ENCODE data around the gene ZNF511. TPM values are rescaled to one million over a fixed set of nuclear protein-coding genes. Genes with fewer than 3 reads are reported as not detected.

Gene ZNF511
- polyA plus RNA-seq, 1 experiment = 21.6 TPM

GRCh38 chr10:133357285-133358161 lies 48.8 kb downstream of the ZNF511 start, which contains the start of gene FUOM:
Gene FUOM (minus strand): TSS chr10:133358019. CDS start chr10:133358007, 12 bp downstream.
- ChIA-PET CTCF (interaction anchor here (1.7 to 2.5 kb wide), 2 partner anchors 28 kb away, joined by 10 to 13 read pairs; no protein-coding TSS in a partner anchor), POLR2A (interaction anchor here (0.6 to 1.2 kb wide), 3 partner anchors 9 to 16 kb away, joined by 3 to 4 read pairs (median 3); partner anchors contain the start of gene ECHS1)
- no peak for DNase-seq (ENCODE audit: low read depth, low spot score)

GRCh38 chr10:133358162-133358924 lies 49.6 kb downstream of the ZNF511 start:
- H3K9me3 ChIP-seq (ENCODE audit: control insufficient read depth, insufficient read depth, low read length) = no peaks in the 10 kb centered on the region; the same call in 1 of the 2 replicates
- no peaks in the 10 kb centered on the region for H3K27me3 ChIP-seq (ENCODE audit: control insufficient read depth, insufficient read depth, low read length)
- TF ChIP-seq, protein P1, sequence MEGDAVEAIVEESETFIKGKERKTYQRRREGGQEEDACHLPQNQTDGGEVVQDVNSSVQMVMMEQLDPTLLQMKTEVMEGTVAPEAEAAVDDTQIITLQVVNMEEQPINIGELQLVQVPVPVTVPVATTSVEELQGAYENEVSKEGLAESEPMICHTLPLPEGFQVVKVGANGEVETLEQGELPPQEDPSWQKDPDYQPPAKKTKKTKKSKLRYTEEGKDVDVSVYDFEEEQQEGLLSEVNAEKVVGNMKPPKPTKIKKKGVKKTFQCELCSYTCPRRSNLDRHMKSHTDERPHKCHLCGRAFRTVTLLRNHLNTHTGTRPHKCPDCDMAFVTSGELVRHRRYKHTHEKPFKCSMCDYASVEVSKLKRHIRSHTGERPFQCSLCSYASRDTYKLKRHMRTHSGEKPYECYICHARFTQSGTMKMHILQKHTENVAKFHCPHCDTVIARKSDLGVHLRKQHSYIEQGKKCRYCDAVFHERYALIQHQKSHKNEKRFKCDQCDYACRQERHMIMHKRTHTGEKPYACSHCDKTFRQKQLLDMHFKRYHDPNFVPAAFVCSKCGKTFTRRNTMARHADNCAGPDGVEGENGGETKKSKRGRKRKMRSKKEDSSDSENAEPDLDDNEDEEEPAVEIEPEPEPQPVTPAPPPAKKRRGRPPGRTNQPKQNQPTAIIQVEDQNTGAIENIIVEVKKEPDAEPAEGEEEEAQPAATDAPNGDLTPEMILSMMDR (IDR thresholded peaks at IDR 0.05; ENCODE audit: low read depth, low read length) = no peak
- no peak overlapping the region for H3K4me3 ChIP-seq (ENCODE audit: low read depth, low read length)
- ChIA-PET CTCF (interaction anchor here (2.5 kb wide), 1 partner anchor 29 kb away, joined by 13 read pairs; no protein-coding TSS in a partner anchor), POLR2A (interaction anchor here (0.6 to 1.2 kb wide), 2 partner anchors 14 to 15 kb away, joined by 3 to 4 read pairs; partner anchors contain the start of gene ECHS1)
- no peak for DNase-seq (ENCODE audit: low read depth, low spot score)
- H3K27ac ChIP-seq (ENCODE audit: low read depth, low read length) = no peak overlapping the region

More at GRCh38 chr10:133357285-133358161, 48.8 kb downstream of the ZNF511 start, which contains the start of gene FUOM:
- H3K9me3 ChIP-seq (ENCODE audit: control insufficient read depth, insufficient read depth, low read length) = no peaks in the 10 kb centered on the region; the same call in 1 of the 2 replicates
- TF ChIP-seq, protein P1 (IDR thresholded peaks at IDR 0.05; ENCODE audit: low read depth, low read length) = no peak
- no peak within 1 kb of the TSS for H3K27ac ChIP-seq (ENCODE audit: low read depth, low read length)
- peak within 1 kb of the TSS; percentile 61 for H3K4me3 ChIP-seq (ENCODE audit: low read depth, low read length)
- H3K27me3 ChIP-seq (ENCODE audit: control insufficient read depth, insufficient read depth, low read length) = no peaks in the 10 kb centered on the region

GRCh38 chr10:133358925-133359310 lies 50.2 kb downstream of the ZNF511 start:
- H3K27ac ChIP-seq (ENCODE audit: low read depth, low read length) = no peak overlapping the region
- H3K27me3 ChIP-seq (ENCODE audit: control insufficient read depth, insufficient read depth, low read length) = no peaks in the 10 kb centered on the region
- no peak for DNase-seq (ENCODE audit: low read depth, low spot score)
- CTCF ChIA-PET = interaction anchor here (2.5 kb wide), 1 partner anchor 29 kb away, joined by 13 read pairs; no protein-coding TSS in a partner anchor
- TF ChIP-seq, protein P1 (IDR thresholded peaks at IDR 0.05; ENCODE audit: low read depth, low read length) = no peak
- no peak overlapping the region for H3K4me3 ChIP-seq (ENCODE audit: low read depth, low read length)
- H3K9me3 ChIP-seq (ENCODE audit: control insufficient read depth, insufficient read depth, low read length) = no peaks in the 10 kb centered on the region; the same call in 1 of the 2 replicates
- POLR2A ChIA-PET = no interaction called here

GRCh38 chr10:133359554-133359971 lies 50.8 kb downstream of the ZNF511 start:
- Histone ChIP-seq H3K9me3 (ENCODE audit: control insufficient read depth, insufficient read depth, low read length) (no peaks in the 10 kb centered on the region; the same call in 1 of the 2 replicates), H3K27ac (ENCODE audit: low read depth, low read length) (no peak overlapping the region), H3K4me3 (ENCODE audit: low read depth, low read length) (no peak overlapping the region), H3K27me3 (ENCODE audit: control insufficient read depth, insufficient read depth, low read length) (no peaks in the 10 kb centered on the region)
- ChIA-PET POLR2A (no interaction called here), CTCF (interaction anchor here (0.5 to 2.5 kb wide), 2 partner anchors 30 to 1151 kb away, joined by 3 to 13 read pairs; no protein-coding TSS in a partner anchor)
- TF ChIP-seq, protein P1 (IDR thresholded peaks at IDR 0.05; ENCODE audit: low read depth, low read length) = no peak
- DNase-seq (ENCODE audit: low read depth, low spot score) = no peak
